T-helper 2 cell (primary cell): Measurements from ENCODE around the gene CYP46A1.
A peak's percentile ranks its signal among the peaks of the same experiment; 100 is the strongest.

Source experiments
- DNase-seq, 5 experiments: peaks; one replicate each; pipeline versions ENCODE4 v3.0.0 to v3.0.0-alpha.2; 2012 to 2022

The CYP46A1 gene

GRCh38 chr14:99674776-99675381, 9.2 kb upstream of the CYP46A1 start:
- DNase-seq, result no peak

GRCh38 chr14:99675382-99675835, 8.7 kb upstream of the CYP46A1 start:
- DNase-seq, result no peak

GRCh38 chr14:99675951-99676350, 8.1 kb upstream of the CYP46A1 start:
- no peak for DNase-seq

GRCh38 chr14:99676657-99677056, 7.4 kb upstream of the CYP46A1 start:
- DNase-seq, result peak in 1 of 5 experiments; percentile 40

- DNase-seq, result no peak
Observed at GRCh38 chr14:99677231-99678140, 6.6 kb upstream of the CYP46A1 start.

GRCh38 chr14:99678198-99678597, 5.9 kb upstream of the CYP46A1 start:
- no peak for DNase-seq

- DNase-seq, result no peak
Observed at GRCh38 chr14:99679111-99679510, 5.0 kb upstream of the CYP46A1 start.

- no peak for DNase-seq
Observed at GRCh38 chr14:99679543-99679942, 4.6 kb upstream of the CYP46A1 start.

GRCh38 chr14:99679996-99680395, 4.1 kb upstream of the CYP46A1 start:
- no peak for DNase-seq

GRCh38 chr14:99681101-99681831, 2.8 kb upstream of the CYP46A1 start:
- no peak for DNase-seq

- DNase-seq, result no peak
Observed at GRCh38 chr14:99681832-99682148, 2.3 kb upstream of the CYP46A1 start.

- peak; percentile 66 to 78 (median 72) for DNase-seq
Observed at GRCh38 chr14:99682809-99683618, 1.1 kb upstream of the CYP46A1 start.

GRCh38 chr14:99684410-99684934, 374 bp downstream of the CYP46A1 start:
- peak in 1 of 5 experiments; percentile 8 for DNase-seq

- DNase-seq, result no peak
Observed at GRCh38 chr14:99685151-99685591, 1.1 kb downstream of the CYP46A1 start.

- DNase-seq, result no peak
Observed at GRCh38 chr14:99685596-99685995, 1.5 kb downstream of the CYP46A1 start.

GRCh38 chr14:99686557-99687283, 2.6 kb downstream of the CYP46A1 start:
- DNase-seq, result no peak

GRCh38 chr14:99687284-99688209, 3.4 kb downstream of the CYP46A1 start:
- DNase-seq, result peak in 3 of 5 experiments; percentile 16 to 32 (median 24)

- DNase-seq, result no peak
Observed at GRCh38 chr14:99688210-99688581, 4.1 kb downstream of the CYP46A1 start.

GRCh38 chr14:99688629-99689028, 4.5 kb downstream of the CYP46A1 start:
- no peak for DNase-seq
